HepG2 (cell line): Measurements from ENCODE around the gene MOCS1. TPM values are rescaled to one million over a fixed set of nuclear protein-coding genes. Genes with fewer than 3 reads are reported as not detected.

Source experiments
- BRD4 ChIP-seq: sonication (generic); formaldehyde crosslinking; IDR thresholded peaks from 2 replicates; pipeline ENCODE4 v1.4.0; 2020; ENCODE audit warnings: missing genetic modification reagents
- FOXC1 ChIP-seq: sonication (generic); formaldehyde crosslinking; IDR thresholded peaks from 2 replicates; pipeline ENCODE4 v1.8.0; 2022; ENCODE audit warnings: mild to moderate bottlenecking, missing genetic modification reagents, borderline replicate concordance
- HMG20A ChIP-seq: IDR thresholded peaks from 2 replicates; pipeline ENCODE4 v1.6.1; 2016; ENCODE audit warnings: borderline replicate concordance
- HMGXB3 ChIP-seq: sonication (generic); formaldehyde crosslinking; IDR thresholded peaks from 2 replicates; pipeline ENCODE4 v1.4.0; 2020; ENCODE audit warnings: missing genetic modification reagents, borderline replicate concordance
- JUND ChIP-seq: sonication (generic); formaldehyde crosslinking; IDR thresholded peaks from 2 replicates; pipeline ENCODE4 v1.8.0; 2022; ENCODE audit warnings: mild to moderate bottlenecking, missing genetic modification reagents
- MTF1 ChIP-seq: sonication (generic); formaldehyde crosslinking; IDR thresholded peaks from 2 replicates; pipeline ENCODE4 v1.5.0; 2020; ENCODE audit warnings: missing genetic modification reagents
- NR3C1 ChIP-seq: sonication (generic); formaldehyde crosslinking; IDR thresholded peaks from 2 replicates; pipeline ENCODE4 v1.4.0; 2020; ENCODE audit warnings: missing genetic modification reagents
- PHF20 ChIP-seq: sonication (generic); formaldehyde crosslinking; IDR thresholded peaks from 2 replicates; pipeline ENCODE4 v1.5.0; 2020; ENCODE audit warnings: mild to moderate bottlenecking, missing genetic modification reagents
- RBAK ChIP-seq: sonication (generic); formaldehyde crosslinking; IDR thresholded peaks from 2 replicates; pipeline ENCODE4 v1.5.1; 2020; ENCODE audit warnings: mild to moderate bottlenecking, missing genetic modification reagents
- ZBTB34 ChIP-seq: sonication (generic); formaldehyde crosslinking; IDR thresholded peaks from 2 replicates; pipeline ENCODE4 v1.8.0; 2022; ENCODE audit warnings: mild to moderate bottlenecking, missing genetic modification reagents
- ZMYM3 ChIP-seq: sonication (generic); formaldehyde crosslinking; IDR thresholded peaks from 2 replicates; pipeline ENCODE4 v1.5.1; 2020; ENCODE audit warnings: mild to moderate bottlenecking, missing genetic modification reagents
- ZNF136 ChIP-seq: sonication (generic); formaldehyde crosslinking; IDR thresholded peaks from 2 replicates; pipeline ENCODE4 v1.8.1; 2022; ENCODE audit warnings: low read depth, mild to moderate bottlenecking, moderate library complexity, missing genetic modification reagents
- ZNF30 ChIP-seq: sonication (generic); formaldehyde crosslinking; IDR thresholded peaks from 2 replicates; pipeline ENCODE4 v1.5.0; 2020; ENCODE audit warnings: mild to moderate bottlenecking, missing genetic modification reagents
- ZNF335 ChIP-seq: sonication (generic); formaldehyde crosslinking; IDR thresholded peaks from 2 replicates; pipeline ENCODE4 v1.4.0; 2020; ENCODE audit warnings: missing genetic modification reagents
- ZUFSP ChIP-seq: sonication (generic); formaldehyde crosslinking; IDR thresholded peaks from 2 replicates; pipeline ENCODE4 v1.9.0; 2021; ENCODE audit warnings: missing genetic modification reagents, mild to moderate bottlenecking, borderline replicate concordance
- polyA plus RNA-seq, 8 experiments: library from polyadenylated mRNA; depleted of rRNA in 3 of 8; stranded (reverse) in 7 of 8; unstranded in 1 of 8; fragments of >200 nt; fragmentation: Illumina TruSeq in 4 of 8; extraction: Trizol in 4 of 8; gene quantifications; 2 replicates each; pipeline versions ENCODE4 v1.2.1 to v1.2.3, GENCODE V29; 2011 to 2016; ENCODE audit warnings: low read depth in 4 of 8, missing spikeins in 1 of 8, mixed read lengths in 1 of 8; ENCODE audit not compliant: insufficient read depth in 1 of 8
- total RNA-seq, 5 experiments: library from RNA; depleted of rRNA; stranded (reverse); fragments of >200 nt; fragmentation: Illumina TruSeq; extraction: Trizol; gene quantifications; 2 replicates each; pipeline ENCODE4 v1.2.3, GENCODE V29; 2016; ENCODE audit warnings: low read depth in 1 of 5
- TF ChIP-seq, protein P1 (sequence below): sonication (generic); formaldehyde crosslinking; IDR thresholded peaks from 2 replicates; pipeline ENCODE4 v1.5.0; 2020; ENCODE audit warnings: mild to moderate bottlenecking, missing genetic modification reagents, moderate library complexity
- TF ChIP-seq, protein P2 (sequence below): sonication (generic); formaldehyde crosslinking; conservative IDR thresholded peaks from 2 replicates; pipeline ENCODE4 v1.4.0; 2020; ENCODE audit warnings: missing genetic modification reagents

MOCS1 gene
- total and polyA plus RNA-seq, 2 of the 13 experiments (the other 11 are each of a cell fraction or from before 2014, with no cell fraction given) = 5.3 to 11.7 TPM

GRCh38 chr6:39934131-39934757 is at the start of gene MOCS1 (continued):
- TF ChIP-seq ZNF335 (peak; percentile 46; the same call in 1 of the 2 replicates), HMGXB3 (peak; percentile 77; the same call in 1 of the 2 replicates), ZMYM3 (CRISPR knock-in tag) (no peak), ZUFSP (CRISPR knock-in tag) (no peak), ZBTB34 (CRISPR knock-in tag) (no peak), JUND (CRISPR knock-in tag) (no peak), PHF20 (CRISPR knock-in tag) (0 out of 2 replicates have a peak, but pooled peaks have one; percentile 52), BRD4 (no peak), RBAK (CRISPR knock-in tag) (no peak), FOXC1 (CRISPR knock-in tag) (0 out of 2 replicates have a peak, but pooled peaks have one; percentile 76), HMG20A (CRISPR knock-in tag) (no peak), ZNF136 (CRISPR knock-in tag) (no peak), NR3C1 (no peak), ZNF30 (no peak), MTF1 (CRISPR knock-in tag) (no peak; the same call in 1 of the 2 replicates)
- TF ChIP-seq, protein P1, sequence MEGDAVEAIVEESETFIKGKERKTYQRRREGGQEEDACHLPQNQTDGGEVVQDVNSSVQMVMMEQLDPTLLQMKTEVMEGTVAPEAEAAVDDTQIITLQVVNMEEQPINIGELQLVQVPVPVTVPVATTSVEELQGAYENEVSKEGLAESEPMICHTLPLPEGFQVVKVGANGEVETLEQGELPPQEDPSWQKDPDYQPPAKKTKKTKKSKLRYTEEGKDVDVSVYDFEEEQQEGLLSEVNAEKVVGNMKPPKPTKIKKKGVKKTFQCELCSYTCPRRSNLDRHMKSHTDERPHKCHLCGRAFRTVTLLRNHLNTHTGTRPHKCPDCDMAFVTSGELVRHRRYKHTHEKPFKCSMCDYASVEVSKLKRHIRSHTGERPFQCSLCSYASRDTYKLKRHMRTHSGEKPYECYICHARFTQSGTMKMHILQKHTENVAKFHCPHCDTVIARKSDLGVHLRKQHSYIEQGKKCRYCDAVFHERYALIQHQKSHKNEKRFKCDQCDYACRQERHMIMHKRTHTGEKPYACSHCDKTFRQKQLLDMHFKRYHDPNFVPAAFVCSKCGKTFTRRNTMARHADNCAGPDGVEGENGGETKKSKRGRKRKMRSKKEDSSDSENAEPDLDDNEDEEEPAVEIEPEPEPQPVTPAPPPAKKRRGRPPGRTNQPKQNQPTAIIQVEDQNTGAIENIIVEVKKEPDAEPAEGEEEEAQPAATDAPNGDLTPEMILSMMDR (CRISPR knock-in tag) = 0 out of 2 replicates have a peak, but pooled peaks have one; percentile 2
- TF ChIP-seq, protein P2, sequence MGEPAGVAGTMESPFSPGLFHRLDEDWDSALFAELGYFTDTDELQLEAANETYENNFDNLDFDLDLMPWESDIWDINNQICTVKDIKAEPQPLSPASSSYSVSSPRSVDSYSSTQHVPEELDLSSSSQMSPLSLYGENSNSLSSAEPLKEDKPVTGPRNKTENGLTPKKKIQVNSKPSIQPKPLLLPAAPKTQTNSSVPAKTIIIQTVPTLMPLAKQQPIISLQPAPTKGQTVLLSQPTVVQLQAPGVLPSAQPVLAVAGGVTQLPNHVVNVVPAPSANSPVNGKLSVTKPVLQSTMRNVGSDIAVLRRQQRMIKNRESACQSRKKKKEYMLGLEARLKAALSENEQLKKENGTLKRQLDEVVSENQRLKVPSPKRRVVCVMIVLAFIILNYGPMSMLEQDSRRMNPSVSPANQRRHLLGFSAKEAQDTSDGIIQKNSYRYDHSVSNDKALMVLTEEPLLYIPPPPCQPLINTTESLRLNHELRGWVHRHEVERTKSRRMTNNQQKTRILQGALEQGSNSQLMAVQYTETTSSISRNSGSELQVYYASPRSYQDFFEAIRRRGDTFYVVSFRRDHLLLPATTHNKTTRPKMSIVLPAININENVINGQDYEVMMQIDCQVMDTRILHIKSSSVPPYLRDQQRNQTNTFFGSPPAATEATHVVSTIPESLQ (CRISPR knock-in tag) = no peak
